Endodermal cell (in vitro differentiated cells): ENCODE measurements around the gene PAPOLB. TPM values are rescaled to one million over a fixed set of nuclear protein-coding genes. Genes with fewer than 3 reads are reported as not detected.

Source experiments
- DNase-seq: peaks from one replicate; pipeline ENCODE4 v3.0.0-alpha.2; 2017
- H3K27ac ChIP-seq: 2 replicates; pipeline ENCODE4 v1.5.1; 2013; ENCODE audit warnings: mild to moderate bottlenecking, low read depth, low read length, moderate library complexity
- H3K27me3 ChIP-seq: 2 replicates; pipeline ENCODE4 v1.6.1; 2013; ENCODE audit warnings: mild to moderate bottlenecking, low read length, moderate library complexity; ENCODE audit not compliant: insufficient read depth, control insufficient read depth, poor library complexity, severe bottlenecking
- H3K36me3 ChIP-seq: 2 replicates; pipeline ENCODE4 v1.7.0; 2013; ENCODE audit warnings: mild to moderate bottlenecking, low read length, moderate library complexity; ENCODE audit not compliant: control insufficient read depth, insufficient read depth
- H3K4me1 ChIP-seq: one replicate; pipeline ENCODE4 v1.7.0; 2013; ENCODE audit warnings: low read length; ENCODE audit not compliant: control insufficient read depth, insufficient read depth
- H3K4me3 ChIP-seq: 2 replicates; pipeline ENCODE4 v1.5.1; 2013; ENCODE audit warnings: mild to moderate bottlenecking, low read length, moderate library complexity
- H3K9ac ChIP-seq: 2 replicates; pipeline ENCODE4 v1.6.1; 2013; ENCODE audit warnings: mild to moderate bottlenecking, low read length, moderate library complexity; ENCODE audit not compliant: poor library complexity, severe bottlenecking; ENCODE audit errors: extremely low read depth
- H3K9me3 ChIP-seq: 2 replicates; pipeline ENCODE4 v1.6.1; 2013; ENCODE audit warnings: mild to moderate bottlenecking, low read length, moderate library complexity; ENCODE audit not compliant: control insufficient read depth
- H3K27ac Mint-ChIP-seq: 2 replicates; pipeline ENCODE4 v1.8.0; 2020; ENCODE audit warnings: mixed read lengths
- H3K27me3 Mint-ChIP-seq: 2 replicates; pipeline ENCODE4 v1.8.0; 2021; ENCODE audit warnings: mild to moderate bottlenecking, mixed read lengths; ENCODE audit not compliant: insufficient read depth
- H3K36me3 Mint-ChIP-seq: 2 replicates; pipeline ENCODE4 v1.8.0; 2020; ENCODE audit warnings: low read depth, mixed read lengths
- H3K4me1 Mint-ChIP-seq: 2 replicates; pipeline ENCODE4 v1.8.0; 2020; ENCODE audit warnings: mixed read lengths
- H3K4me3 Mint-ChIP-seq: 2 replicates; pipeline ENCODE4 v1.8.0; 2020; ENCODE audit warnings: mild to moderate bottlenecking, moderate library complexity, mixed read lengths
- H3K9me3 Mint-ChIP-seq: 2 replicates; pipeline ENCODE4 v1.8.0; 2020; ENCODE audit warnings: mild to moderate bottlenecking, mixed read lengths
- WGBS, 2 experiments: methylation state at CpG; one replicate each; pipeline versions ENCODE4 v1.1.5 to v1.1.7; 2013; ENCODE audit warnings: missing lambda C conversion rate in 2 of 2, mixed read lengths in 1 of 2; ENCODE audit not compliant: insufficient coverage in 1 of 2, insufficient read length in 1 of 2; 5-methylcytosine and 5-hydroxymethylcytosine counted together
- total RNA-seq, 2 donors: library from RNA; stranded (reverse); fragmentation: NEBNext Ultra II Directional in 1 of 2; extraction: Animal tissue kit (Norgen Biotek cat#: 25700) in 1 of 2; gene quantifications; 2 replicates in 1 of 2; 3 replicates in 1 of 2; pipeline ENCODE4 v1.2.1, GENCODE V29; 2021
- TF ChIP-seq, protein P1 (sequence below): fragments of 200-600 bp; sonication (generic); conservative IDR thresholded peaks from 2 replicates; pipeline ENCODE4 v1.5.0; 2021; ENCODE audit warnings: antibody characterized with exemption, mild to moderate bottlenecking

PAPOLB gene
- total RNA-seq, 2 donors from 2014 or later, result 1.2 to 1.8 TPM

DNA sequence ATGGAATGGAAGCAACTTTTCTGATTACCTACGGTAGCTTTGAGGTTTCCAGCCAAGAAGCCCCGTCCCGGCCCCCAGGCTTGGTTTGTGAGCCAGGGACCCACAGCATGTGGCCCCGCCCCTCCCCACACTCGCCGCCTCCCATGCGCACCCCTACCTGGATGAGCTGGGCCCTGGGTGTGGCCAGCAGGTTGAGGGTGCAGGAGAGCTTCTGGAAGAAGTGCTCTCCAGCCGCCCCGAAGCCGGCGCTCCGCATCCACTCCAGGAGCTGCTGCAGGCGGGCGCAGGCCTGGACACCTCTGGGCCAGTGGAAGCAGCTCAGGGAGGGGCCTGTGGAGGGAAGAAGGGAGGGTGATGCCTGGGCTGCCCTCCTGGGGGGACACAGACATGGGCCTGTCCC lies 46.7 kb downstream of the PAPOLB start:
- no peak for DNase-seq
- Histone ChIP-seq H3K9me3 (peaks cover 7% of the 10 kb centered on the region), H3K36me3 (peaks cover 20% of the 10 kb centered on the region), H3K9ac (no peak overlapping the region), H3K4me3 (no peak overlapping the region), H3K27ac (no peak overlapping the region), H3K4me1 (no peaks in the 10 kb centered on the region), H3K27me3 (no peaks in the 10 kb centered on the region)
- WGBS, 2 experiments, result 94% methylated on average over 11 to 14 of the region's 14 CpGs
- H3K4me3 Mint-ChIP-seq, result no peak overlapping the region
- H3K27ac Mint-ChIP-seq, result no peak overlapping the region
- TF ChIP-seq, protein P1, sequence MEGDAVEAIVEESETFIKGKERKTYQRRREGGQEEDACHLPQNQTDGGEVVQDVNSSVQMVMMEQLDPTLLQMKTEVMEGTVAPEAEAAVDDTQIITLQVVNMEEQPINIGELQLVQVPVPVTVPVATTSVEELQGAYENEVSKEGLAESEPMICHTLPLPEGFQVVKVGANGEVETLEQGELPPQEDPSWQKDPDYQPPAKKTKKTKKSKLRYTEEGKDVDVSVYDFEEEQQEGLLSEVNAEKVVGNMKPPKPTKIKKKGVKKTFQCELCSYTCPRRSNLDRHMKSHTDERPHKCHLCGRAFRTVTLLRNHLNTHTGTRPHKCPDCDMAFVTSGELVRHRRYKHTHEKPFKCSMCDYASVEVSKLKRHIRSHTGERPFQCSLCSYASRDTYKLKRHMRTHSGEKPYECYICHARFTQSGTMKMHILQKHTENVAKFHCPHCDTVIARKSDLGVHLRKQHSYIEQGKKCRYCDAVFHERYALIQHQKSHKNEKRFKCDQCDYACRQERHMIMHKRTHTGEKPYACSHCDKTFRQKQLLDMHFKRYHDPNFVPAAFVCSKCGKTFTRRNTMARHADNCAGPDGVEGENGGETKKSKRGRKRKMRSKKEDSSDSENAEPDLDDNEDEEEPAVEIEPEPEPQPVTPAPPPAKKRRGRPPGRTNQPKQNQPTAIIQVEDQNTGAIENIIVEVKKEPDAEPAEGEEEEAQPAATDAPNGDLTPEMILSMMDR, result no peak
- H3K36me3 Mint-ChIP-seq, result peaks cover 42% of the 10 kb centered on the region
- H3K27me3 Mint-ChIP-seq, result no peaks in the 10 kb centered on the region
- H3K9me3 Mint-ChIP-seq, result peaks cover 2% of the 10 kb centered on the region
- H3K4me1 Mint-ChIP-seq, result no peaks in the 10 kb centered on the region

DNA sequence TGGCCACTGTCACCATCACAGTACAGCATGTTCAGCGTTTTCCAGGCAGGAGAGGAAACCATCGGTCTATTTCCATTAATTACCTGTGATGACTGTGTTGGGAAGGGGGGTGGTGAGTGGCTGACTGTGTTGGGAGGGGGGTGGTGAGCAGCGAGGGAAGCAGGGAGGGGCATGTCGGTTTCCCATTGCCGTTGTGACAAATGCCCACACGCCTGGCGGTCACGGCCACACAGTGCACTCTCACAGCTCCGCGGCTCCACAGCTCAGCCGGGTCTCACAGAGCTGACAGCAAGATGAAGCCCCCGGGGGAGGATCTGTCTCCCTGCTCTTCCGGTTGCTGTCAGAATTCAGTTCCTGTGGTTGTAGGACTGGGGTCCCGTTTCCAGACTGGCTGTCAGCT lies 47.4 kb downstream of the PAPOLB start:
- Mint-ChIP-seq H3K27ac (no peak overlapping the region), H3K27me3 (no peaks in the 10 kb centered on the region), H3K4me1 (no peaks in the 10 kb centered on the region), H3K9me3 (peaks cover 2% of the 10 kb centered on the region), H3K4me3 (no peak overlapping the region), H3K36me3 (peaks cover 45% of the 10 kb centered on the region)
- Histone ChIP-seq H3K4me1 (no peaks in the 10 kb centered on the region), H3K4me3 (no peak overlapping the region), H3K9ac (no peak overlapping the region), H3K27ac (no peak overlapping the region), H3K9me3 (peaks cover 7% of the 10 kb centered on the region), H3K36me3 (peaks cover 20% of the 10 kb centered on the region), H3K27me3 (no peaks in the 10 kb centered on the region)
- DNase-seq, result no peak
- 88 to 96% methylated on average over 12 to 14 of the region's 14 CpGs for WGBS, 2 experiments
- TF ChIP-seq, protein P1, result no peak

DNA sequence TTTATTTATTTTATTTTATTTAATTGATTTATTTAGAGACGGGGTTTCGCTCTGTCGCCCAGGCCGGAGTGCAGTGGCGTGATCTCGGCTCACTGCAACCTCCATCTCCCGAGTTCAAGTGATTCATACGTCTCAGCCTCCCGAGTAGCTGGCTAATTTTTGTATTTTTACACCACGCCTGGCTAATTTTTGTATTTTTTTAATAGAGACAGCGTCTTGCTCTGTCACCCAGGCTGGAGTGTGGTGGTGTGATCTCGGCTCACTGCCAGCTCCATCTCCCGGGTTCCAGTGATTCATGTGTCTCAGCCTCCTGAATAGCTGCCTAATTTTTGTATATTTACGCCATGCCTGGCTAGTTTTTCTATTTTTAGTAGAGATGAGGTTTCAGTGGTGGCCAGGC lies 52.2 kb downstream of the PAPOLB start:
- Mint-ChIP-seq H3K27ac (no peak overlapping the region), H3K4me1 (no peaks in the 10 kb centered on the region), H3K27me3 (no peaks in the 10 kb centered on the region), H3K9me3 (peaks cover 2% of the 10 kb centered on the region), H3K4me3 (no peak overlapping the region), H3K36me3 (peaks cover 56% of the 10 kb centered on the region)
- WGBS, 2 experiments, result 93 to 95% methylated on average over 13 to 14 of the region's 14 CpGs
- Histone ChIP-seq H3K9ac (no peak overlapping the region), H3K9me3 (peaks cover 7% of the 10 kb centered on the region), H3K4me3 (no peak overlapping the region), H3K4me1 (no peaks in the 10 kb centered on the region), H3K27ac (no peak overlapping the region), H3K36me3 (peaks cover 17% of the 10 kb centered on the region), H3K27me3 (no peaks in the 10 kb centered on the region)
- TF ChIP-seq, protein P1, result no peak
- no peak for DNase-seq
